GM23338 (cell line): ENCODE measurements around the gene DDIT3. TPM values are rescaled to one million over a fixed set of nuclear protein-coding genes. Genes with fewer than 3 reads are reported as not detected.

ENCODE experiments used
- ATAC-seq: fragments of 200-7000 bp; cut with Tn5 transposase; 3 replicates; pipeline ENCODE4 v1.9.1; 2020
- DNase-seq: peaks from one replicate; pipeline ENCODE4 v3.0.0-alpha.2; 2015; ENCODE audit warnings: low spot score
- H2AFZ ChIP-seq: fragments of 200-600 bp; sonication (generic); 2 replicates; pipeline ENCODE4 v1.8.0; 2016; ENCODE audit warnings: antibody characterized with exemption, mild to moderate bottlenecking, moderate library complexity
- H3F3A ChIP-seq: fragments of 200-600 bp; sonication (generic); replicated peaks from 2 replicates; pipeline ENCODE4 v1.8.0; 2017; ENCODE audit warnings: antibody characterized with exemption, mixed run types, low read depth
- H3K27ac ChIP-seq: fragments of 200-600 bp; sonication (generic); 2 replicates; pipeline ENCODE4 v1.6.1; 2016; ENCODE audit warnings: low read depth
- H3K27me3 ChIP-seq: fragments of 200-600 bp; sonication (generic); 2 replicates; pipeline ENCODE4 v1.8.0; 2016; ENCODE audit warnings: mild to moderate bottlenecking, mixed run types, moderate library complexity; ENCODE audit not compliant: insufficient read depth
- H3K36me3 ChIP-seq: fragments of 200-600 bp; sonication (generic); 2 replicates; pipeline ENCODE4 v1.8.0; 2016; ENCODE audit warnings: mild to moderate bottlenecking; ENCODE audit not compliant: insufficient read depth
- H3K4me1 ChIP-seq: fragments of 200-600 bp; sonication (generic); 2 replicates; pipeline ENCODE4 v1.8.0; 2016; ENCODE audit warnings: mild to moderate bottlenecking, moderate library complexity; ENCODE audit not compliant: insufficient read depth
- H3K4me2 ChIP-seq: fragments of 200-600 bp; sonication (generic); 2 replicates; pipeline ENCODE4 v1.7.1; 2017; ENCODE audit warnings: mixed run types
- H3K4me3 ChIP-seq: fragments of 200-600 bp; sonication (generic); 2 replicates; pipeline ENCODE4 v1.6.1; 2016; ENCODE audit warnings: mixed run types
- H3K79me2 ChIP-seq: fragments of 200-600 bp; sonication (generic); replicated peaks from 2 replicates; pipeline ENCODE4 v1.8.0; 2017; ENCODE audit warnings: mild to moderate bottlenecking; ENCODE audit not compliant: insufficient read depth
- H3K9me2 ChIP-seq: fragments of 200-600 bp; sonication (generic); 2 replicates; pipeline ENCODE4 v1.8.0; 2017; ENCODE audit not compliant: insufficient read depth
- H4K20me1 ChIP-seq: fragments of 200-600 bp; sonication (generic); replicated peaks from 2 replicates; pipeline ENCODE4 v1.8.0; 2017; ENCODE audit warnings: mild to moderate bottlenecking; ENCODE audit not compliant: insufficient read depth
- H3K27ac Mint-ChIP-seq: 2 replicates; pipeline ENCODE4 v1.8.0; 2020; ENCODE audit warnings: inconsistent platforms, mild to moderate bottlenecking, moderate library complexity, mixed read lengths
- H3K27me3 Mint-ChIP-seq: 3 replicates; pipeline ENCODE4 v1.8.0; 2022; ENCODE audit warnings: low read depth, mild to moderate bottlenecking, moderate library complexity, mixed read lengths, inconsistent platforms; ENCODE audit not compliant: insufficient read depth, poor library complexity
- H3K36me3 Mint-ChIP-seq: 3 replicates; pipeline ENCODE4 v1.8.0; 2021; ENCODE audit warnings: low read depth, mild to moderate bottlenecking, inconsistent platforms, moderate library complexity, mixed read lengths
- H3K4me1 Mint-ChIP-seq: 3 replicates; pipeline ENCODE4 v1.8.0; 2020; ENCODE audit warnings: mild to moderate bottlenecking, inconsistent platforms, mixed read lengths
- H3K4me3 Mint-ChIP-seq: 3 replicates; pipeline ENCODE4 v1.8.0; 2021; ENCODE audit warnings: moderate library complexity, mild to moderate bottlenecking, inconsistent platforms, mixed read lengths
- H3K9me3 Mint-ChIP-seq: 3 replicates; pipeline ENCODE4 v1.8.0; 2020; ENCODE audit warnings: moderate library complexity, mild to moderate bottlenecking, inconsistent platforms, mixed read lengths
- CREB1 ChIP-seq: fragments of 250-450 bp; sonication (Bioruptor Pico); IDR thresholded peaks from 2 replicates; pipeline ENCODE4 v1.5.0; 2020; ENCODE audit warnings: low read depth, mild to moderate bottlenecking, moderate library complexity
- EZH2 ChIP-seq: fragments of 200-600 bp; sonication (generic); IDR thresholded peaks from one replicate; pipeline ENCODE4 v1.8.0; 2017; ENCODE audit warnings: antibody characterized with exemption, mild to moderate bottlenecking, low read depth; ENCODE audit not compliant: unreplicated experiment
- JUNB ChIP-seq: IDR thresholded peaks from one replicate; pipeline ENCODE4 v1.6.1; 2016; ENCODE audit warnings: antibody characterized with exemption; ENCODE audit not compliant: unreplicated experiment
- NANOG ChIP-seq: IDR thresholded peaks from 2 replicates; pipeline ENCODE4 v1.6.1; 2016; ENCODE audit warnings: antibody characterized with exemption, borderline replicate concordance
- POLR2AphosphoS5 ChIP-seq: IDR thresholded peaks from 2 replicates; pipeline ENCODE4 v1.6.1; 2016; ENCODE audit warnings: antibody characterized with exemption, low read depth
- STAT1 ChIP-seq: IDR thresholded peaks from one replicate; pipeline ENCODE4 v1.6.1; 2016; ENCODE audit warnings: antibody characterized with exemption; ENCODE audit not compliant: unreplicated experiment
- ZNF331 ChIP-seq: fragments of 250-450 bp; sonication (Bioruptor Pico); IDR thresholded peaks from 2 replicates; pipeline ENCODE4 v1.5.0; 2020; ENCODE audit warnings: low read depth, mild to moderate bottlenecking, moderate library complexity
- polyA plus RNA-seq: library from polyadenylated mRNA; unstranded; fragments of >200 nt; fragmentation: Nextera tagmentation; extraction: Ambion mirVana; gene quantifications from 2 replicates; pipeline ENCODE4 v1.2.1, GENCODE V29; 2016
- total RNA-seq: library from RNA; depleted of rRNA; stranded (reverse); fragments of >200 nt; shearing (Covaris generic); gene quantifications from 2 replicates; pipeline ENCODE4 v1.2.3, GENCODE V29; 2014
- TF ChIP-seq, protein P1 (sequence below), 2 experiments: fragments of 200-600 bp in 1 of 2; sonication (generic) in 1 of 2; conservative IDR thresholded peaks; 2 replicates each; pipeline versions ENCODE4 v1.5.1 to v1.6.1; 2016 to 2017; ENCODE audit warnings: antibody characterized with exemption in 2 of 2, low read depth in 2 of 2, mild to moderate bottlenecking in 2 of 2, moderate library complexity in 1 of 2
- TF ChIP-seq, protein P2 (sequence below): fragments of 250-450 bp; sonication (Bioruptor Pico); IDR thresholded peaks from 2 replicates; pipeline ENCODE4 v1.5.0; 2020; ENCODE audit warnings: mild to moderate bottlenecking, moderate library complexity
- TF ChIP-seq, protein P3 (sequence below): IDR thresholded peaks from 2 replicates; pipeline ENCODE4 v1.6.1; 2016; ENCODE audit warnings: antibody characterized with exemption

The DDIT3 gene
- total and polyA plus RNA-seq, 2 experiments from 2014 or later, result 3.9 to 12.5 TPM

DNA sequence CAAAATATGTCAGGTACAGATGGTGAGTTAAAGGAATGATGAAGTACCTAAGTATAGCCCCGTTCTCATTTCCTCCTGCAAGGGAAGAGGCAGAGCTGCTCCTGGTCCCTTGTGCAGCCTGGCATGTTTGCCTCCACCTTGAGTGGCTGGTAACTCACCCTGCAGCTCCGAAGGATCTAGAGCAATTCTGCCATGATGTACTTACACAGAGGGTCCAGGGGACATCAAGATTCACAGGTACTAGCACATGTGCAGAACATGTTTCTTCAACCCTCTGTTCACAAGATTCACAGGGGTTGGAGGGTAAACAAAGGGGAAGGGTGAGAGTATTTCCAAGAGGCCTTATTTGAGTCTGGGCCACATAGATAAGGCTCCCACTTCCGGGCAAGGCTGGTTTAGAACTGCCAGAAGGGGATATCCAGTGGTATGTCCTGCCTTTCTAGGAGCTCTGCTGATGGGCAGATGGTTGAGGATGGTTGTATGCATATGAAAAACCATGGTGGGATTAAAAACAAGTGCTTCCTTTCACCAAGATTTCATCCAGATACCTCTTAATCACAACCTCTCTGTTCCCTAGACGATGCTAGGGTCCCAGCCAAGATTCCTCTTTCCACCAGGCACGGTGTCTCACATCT, 18.9 kb upstream of the DDIT3 start:
- H3F3A ChIP-seq, result 0 out of 2 replicates have a peak, but pooled peaks cover 4% of the 10 kb centered on the region
- no peak overlapping the region for H3K4me3 ChIP-seq
- no peak overlapping the region for H3K4me2 ChIP-seq
- Mint-ChIP-seq H3K9me3 (no peaks in the 10 kb centered on the region), H3K4me3 (no peak overlapping the region), H3K27ac (no peak overlapping the region), H3K36me3 (peaks cover 25% of the 10 kb centered on the region), H3K27me3 (peaks cover 1% of the 10 kb centered on the region), H3K4me1 (peaks cover 22% of the 10 kb centered on the region)
- H3K27ac ChIP-seq, result no peak overlapping the region
- H3K36me3 ChIP-seq, result peaks cover 7% of the 10 kb centered on the region; the same call in 1 of the 2 replicates
- DNase-seq (no peak), ATAC-seq (no peak)
- TF ChIP-seq ZNF331 (CRISPR knock-in tag) (no peak), JUNB (no peak), NANOG (no peak), CREB1 (CRISPR knock-in tag) (no peak), STAT1 (no peak), EZH2 (no peak), POLR2AphosphoS5 (no peak)
- TF ChIP-seq, protein P1, sequence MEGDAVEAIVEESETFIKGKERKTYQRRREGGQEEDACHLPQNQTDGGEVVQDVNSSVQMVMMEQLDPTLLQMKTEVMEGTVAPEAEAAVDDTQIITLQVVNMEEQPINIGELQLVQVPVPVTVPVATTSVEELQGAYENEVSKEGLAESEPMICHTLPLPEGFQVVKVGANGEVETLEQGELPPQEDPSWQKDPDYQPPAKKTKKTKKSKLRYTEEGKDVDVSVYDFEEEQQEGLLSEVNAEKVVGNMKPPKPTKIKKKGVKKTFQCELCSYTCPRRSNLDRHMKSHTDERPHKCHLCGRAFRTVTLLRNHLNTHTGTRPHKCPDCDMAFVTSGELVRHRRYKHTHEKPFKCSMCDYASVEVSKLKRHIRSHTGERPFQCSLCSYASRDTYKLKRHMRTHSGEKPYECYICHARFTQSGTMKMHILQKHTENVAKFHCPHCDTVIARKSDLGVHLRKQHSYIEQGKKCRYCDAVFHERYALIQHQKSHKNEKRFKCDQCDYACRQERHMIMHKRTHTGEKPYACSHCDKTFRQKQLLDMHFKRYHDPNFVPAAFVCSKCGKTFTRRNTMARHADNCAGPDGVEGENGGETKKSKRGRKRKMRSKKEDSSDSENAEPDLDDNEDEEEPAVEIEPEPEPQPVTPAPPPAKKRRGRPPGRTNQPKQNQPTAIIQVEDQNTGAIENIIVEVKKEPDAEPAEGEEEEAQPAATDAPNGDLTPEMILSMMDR (conservative IDR thresholded peaks at IDR 0.05; ENCODE audit: low read depth in 2 of 2), result no peak
- TF ChIP-seq, protein P2, sequence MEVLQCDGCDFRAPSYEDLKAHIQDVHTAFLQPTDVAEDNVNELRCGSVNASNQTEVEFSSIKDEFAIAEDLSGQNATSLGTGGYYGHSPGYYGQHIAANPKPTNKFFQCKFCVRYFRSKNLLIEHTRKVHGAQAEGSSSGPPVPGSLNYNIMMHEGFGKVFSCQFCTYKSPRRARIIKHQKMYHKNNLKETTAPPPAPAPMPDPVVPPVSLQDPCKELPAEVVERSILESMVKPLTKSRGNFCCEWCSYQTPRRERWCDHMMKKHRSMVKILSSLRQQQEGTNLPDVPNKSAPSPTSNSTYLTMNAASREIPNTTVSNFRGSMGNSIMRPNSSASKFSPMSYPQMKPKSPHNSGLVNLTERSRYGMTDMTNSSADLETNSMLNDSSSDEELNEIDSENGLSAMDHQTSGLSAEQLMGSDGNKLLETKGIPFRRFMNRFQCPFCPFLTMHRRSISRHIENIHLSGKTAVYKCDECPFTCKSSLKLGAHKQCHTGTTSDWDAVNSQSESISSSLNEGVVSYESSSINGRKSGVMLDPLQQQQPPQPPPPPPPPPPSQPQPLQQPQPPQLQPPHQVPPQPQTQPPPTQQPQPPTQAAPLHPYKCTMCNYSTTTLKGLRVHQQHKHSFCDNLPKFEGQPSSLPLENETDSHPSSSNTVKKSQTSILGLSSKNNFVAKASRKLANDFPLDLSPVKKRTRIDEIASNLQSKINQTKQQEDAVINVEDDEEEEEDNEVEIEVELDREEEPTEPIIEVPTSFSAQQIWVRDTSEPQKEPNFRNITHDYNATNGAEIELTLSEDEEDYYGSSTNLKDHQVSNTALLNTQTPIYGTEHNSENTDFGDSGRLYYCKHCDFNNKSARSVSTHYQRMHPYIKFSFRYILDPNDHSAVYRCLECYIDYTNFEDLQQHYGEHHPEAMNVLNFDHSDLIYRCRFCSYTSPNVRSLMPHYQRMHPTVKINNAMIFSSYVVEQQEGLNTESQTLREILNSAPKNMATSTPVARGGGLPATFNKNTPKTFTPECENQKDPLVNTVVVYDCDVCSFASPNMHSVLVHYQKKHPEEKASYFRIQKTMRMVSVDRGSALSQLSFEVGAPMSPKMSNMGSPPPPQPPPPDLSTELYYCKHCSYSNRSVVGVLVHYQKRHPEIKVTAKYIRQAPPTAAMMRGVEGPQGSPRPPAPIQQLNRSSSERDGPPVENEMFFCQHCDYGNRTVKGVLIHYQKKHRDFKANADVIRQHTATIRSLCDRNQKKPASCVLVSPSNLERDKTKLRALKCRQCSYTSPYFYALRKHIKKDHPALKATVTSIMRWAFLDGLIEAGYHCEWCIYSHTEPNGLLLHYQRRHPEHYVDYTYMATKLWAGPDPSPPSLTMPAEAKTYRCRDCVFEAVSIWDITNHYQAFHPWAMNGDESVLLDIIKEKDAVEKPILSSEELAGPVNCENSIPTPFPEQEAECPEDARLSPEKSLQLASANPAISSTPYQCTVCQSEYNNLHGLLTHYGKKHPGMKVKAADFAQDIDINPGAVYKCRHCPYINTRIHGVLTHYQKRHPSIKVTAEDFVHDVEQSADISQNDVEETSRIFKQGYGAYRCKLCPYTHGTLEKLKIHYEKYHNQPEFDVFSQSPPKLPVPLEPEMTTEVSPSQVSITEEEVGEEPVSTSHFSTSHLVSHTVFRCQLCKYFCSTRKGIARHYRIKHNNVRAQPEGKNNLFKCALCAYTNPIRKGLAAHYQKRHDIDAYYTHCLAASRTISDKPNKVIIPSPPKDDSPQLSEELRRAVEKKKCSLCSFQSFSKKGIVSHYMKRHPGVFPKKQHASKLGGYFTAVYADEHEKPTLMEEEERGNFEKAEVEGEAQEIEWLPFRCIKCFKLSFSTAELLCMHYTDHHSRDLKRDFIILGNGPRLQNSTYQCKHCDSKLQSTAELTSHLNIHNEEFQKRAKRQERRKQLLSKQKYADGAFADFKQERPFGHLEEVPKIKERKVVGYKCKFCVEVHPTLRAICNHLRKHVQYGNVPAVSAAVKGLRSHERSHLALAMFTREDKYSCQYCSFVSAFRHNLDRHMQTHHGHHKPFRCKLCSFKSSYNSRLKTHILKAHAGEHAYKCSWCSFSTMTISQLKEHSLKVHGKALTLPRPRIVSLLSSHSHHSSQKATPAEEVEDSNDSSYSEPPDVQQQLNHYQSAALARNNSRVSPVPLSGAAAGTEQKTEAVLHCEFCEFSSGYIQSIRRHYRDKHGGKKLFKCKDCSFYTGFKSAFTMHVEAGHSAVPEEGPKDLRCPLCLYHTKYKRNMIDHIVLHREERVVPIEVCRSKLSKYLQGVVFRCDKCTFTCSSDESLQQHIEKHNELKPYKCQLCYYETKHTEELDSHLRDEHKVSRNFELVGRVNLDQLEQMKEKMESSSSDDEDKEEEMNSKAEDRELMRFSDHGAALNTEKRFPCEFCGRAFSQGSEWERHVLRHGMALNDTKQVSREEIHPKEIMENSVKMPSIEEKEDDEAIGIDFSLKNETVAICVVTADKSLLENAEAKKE, result no peak
- TF ChIP-seq, protein P3, sequence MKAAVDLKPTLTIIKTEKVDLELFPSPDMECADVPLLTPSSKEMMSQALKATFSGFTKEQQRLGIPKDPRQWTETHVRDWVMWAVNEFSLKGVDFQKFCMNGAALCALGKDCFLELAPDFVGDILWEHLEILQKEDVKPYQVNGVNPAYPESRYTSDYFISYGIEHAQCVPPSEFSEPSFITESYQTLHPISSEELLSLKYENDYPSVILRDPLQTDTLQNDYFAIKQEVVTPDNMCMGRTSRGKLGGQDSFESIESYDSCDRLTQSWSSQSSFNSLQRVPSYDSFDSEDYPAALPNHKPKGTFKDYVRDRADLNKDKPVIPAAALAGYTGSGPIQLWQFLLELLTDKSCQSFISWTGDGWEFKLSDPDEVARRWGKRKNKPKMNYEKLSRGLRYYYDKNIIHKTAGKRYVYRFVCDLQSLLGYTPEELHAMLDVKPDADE, result no peak
- H3K27me3 ChIP-seq, result no peaks in the 10 kb centered on the region
- peaks cover 8% of the 10 kb centered on the region; the same call in 1 of the 2 replicates for H4K20me1 ChIP-seq
- H3K79me2 ChIP-seq, result no peaks in the 10 kb centered on the region
- no peak overlapping the region for H2AFZ ChIP-seq
- H3K9me2 ChIP-seq, result no peaks in the 10 kb centered on the region
- H3K4me1 ChIP-seq, result no peaks in the 10 kb centered on the region
